HG02678 (cell line): ENCODE results near the gene MYZAP.
A peak's percentile ranks its signal among the peaks of the same experiment; 100 is the strongest.

Experiments
- ATAC-seq: cut with Tn5 transposase; IDR thresholded peaks from one replicate; pipeline ENCODE4 v1.9.1; 2021; ENCODE audit warnings: mild to moderate bottlenecking, moderate library complexity; ENCODE audit not compliant: unreplicated experiment

The MYZAP gene

GRCh38 chr15:57591822-57592367 lies at the start of gene MYZAP:
TSS of gene MYZAP (plus strand) at chr15:57591904. CDS start at chr15:57592035, 131 bp downstream.
- no peak for ATAC-seq

- ATAC-seq = no peak
These were observed 49.2 kb upstream of the MYZAP start for GRCh38 chr15:57542505-57542817.

GRCh38 chr15:57544848-57545480 lies 46.7 kb upstream of the MYZAP start:
- ATAC-seq = no peak

- no peak for ATAC-seq
These were observed 45.7 kb upstream of the MYZAP start for GRCh38 chr15:57545995-57546394.

- ATAC-seq = no peak
These were observed 44.4 kb upstream of the MYZAP start for GRCh38 chr15:57547243-57547755.

GRCh38 chr15:57548351-57548750 lies 43.4 kb upstream of the MYZAP start:
- no peak for ATAC-seq

- no peak for ATAC-seq
These were observed 42.9 kb upstream of the MYZAP start for GRCh38 chr15:57548835-57549234.

- no peak for ATAC-seq
These were observed 41.8 kb upstream of the MYZAP start for GRCh38 chr15:57549935-57550334.

- no peak for ATAC-seq
These were observed 41.1 kb upstream of the MYZAP start for GRCh38 chr15:57550640-57551039.

GRCh38 chr15:57551715-57552677 lies 39.7 kb upstream of the MYZAP start:
- ATAC-seq = no peak

- ATAC-seq = no peak
These were observed 38.9 kb upstream of the MYZAP start for GRCh38 chr15:57552678-57553334.

- ATAC-seq = no peak
These were observed 38.2 kb upstream of the MYZAP start for GRCh38 chr15:57553526-57553925.

- no peak for ATAC-seq
These were observed 37.5 kb upstream of the MYZAP start for GRCh38 chr15:57554063-57554811.

- no peak for ATAC-seq
These were observed 36.9 kb upstream of the MYZAP start for GRCh38 chr15:57554812-57555179.

- ATAC-seq = no peak
These were observed 36.4 kb upstream of the MYZAP start for GRCh38 chr15:57555270-57555669.

- no peak for ATAC-seq
These were observed 35.7 kb upstream of the MYZAP start for GRCh38 chr15:57556040-57556439.

- ATAC-seq = no peak
These were observed 34.4 kb upstream of the MYZAP start for GRCh38 chr15:57557267-57557666.

GRCh38 chr15:57557810-57558209 lies 33.9 kb upstream of the MYZAP start:
- ATAC-seq = no peak

GRCh38 chr15:57559875-57560274 lies 31.8 kb upstream of the MYZAP start:
- no peak for ATAC-seq

- ATAC-seq = peak; percentile 90
These were observed 30.5 kb upstream of the MYZAP start for GRCh38 chr15:57561041-57561711.
